Testis (tissue), 3 donors: ENCODE data around the gene CARD10. TPM values are rescaled to one million over a fixed set of nuclear protein-coding genes. Genes with fewer than 3 reads are reported as not detected.
"Not testable (repeated sequence)": the region's sequence is repeated elsewhere in the genome, so short reads cannot be mapped to it uniquely, and the experiment has no call there.

ENCODE experiments used
- DNase-seq: peaks from one replicate; pipeline ENCODE4 v3.0.0-alpha.2; 2019
- H3K27ac ChIP-seq, 2 donors: fragments of 200-600 bp; sonication (generic); one replicate each; pipeline ENCODE4 v1.5.1; 2019
- H3K27me3 ChIP-seq: fragments of 200-600 bp; sonication (generic); one replicate; pipeline ENCODE4 v1.5.1; 2019
- H3K36me3 ChIP-seq: fragments of 200-600 bp; sonication (generic); one replicate; pipeline ENCODE4 v1.5.1; 2017; ENCODE audit warnings: low read depth; ENCODE audit errors: missing control alignments
- H3K4me1 ChIP-seq: fragments of 200-600 bp; sonication (generic); one replicate; pipeline ENCODE4 v1.5.1; 2019
- H3K4me3 ChIP-seq, 2 donors: fragments of 200-600 bp; sonication (generic); one replicate each; pipeline ENCODE4 v1.5.1; 2017 to 2019
- H3K9me3 ChIP-seq: fragments of 200-600 bp; sonication (generic); one replicate; pipeline ENCODE4 v1.5.1; 2017
- POLR2A ChIP-seq: fragments of 450-650 bp; IDR thresholded peaks from one replicate; pipeline ENCODE4 v1.6.1; 2017; ENCODE audit warnings: antibody characterized with exemption, mild to moderate bottlenecking, moderate library complexity
- WGBS, 2 donors: methylation state at CpG; one replicate each; pipeline ENCODE4 v1.1.5; 2018; 5-methylcytosine and 5-hydroxymethylcytosine counted together
- intact Hi-C: fragments of 100-400 bp; cut with DNase I; formaldehyde crosslinking; loops from one replicate; pipeline ENCODE4 v1.15.1; 2023; ENCODE audit warnings: low total_unique reads
- polyA plus RNA-seq: library from polyadenylated mRNA; stranded (reverse); fragments of 350-450 nt; fragmentation: Illumina TruSeq; extraction: RNeasy Lipid Tissue Mini Kit (QIAGEN cat#74804); gene quantifications from one replicate; pipeline ENCODE4 v1.2.3, GENCODE V29; 2014; ENCODE audit warnings: low read depth, low replicate concordance; ENCODE audit not compliant: insufficient read depth
- total RNA-seq, 2 donors: library from RNA; depleted of rRNA; stranded (reverse); fragments of >200 nt; gene quantifications; one replicate each; pipeline ENCODE4 v1.2.3, GENCODE V29; 2016
- TF ChIP-seq, protein P1 (sequence below), 3 experiments: fragments of 450-650 bp in 2 of 3; fragments of 200-600 bp in 1 of 3; sonication (generic) in 1 of 3; IDR thresholded peaks; one replicate each; pipeline ENCODE4 v1.5.1; 2016 to 2019; ENCODE audit warnings: antibody characterized with exemption in 3 of 3, mild to moderate bottlenecking in 2 of 3, moderate library complexity in 1 of 3

CARD10 gene
- total and polyA plus RNA-seq, 3 donors from 2014 or later = 42.6 to 113 (median 89.8) TPM

DNA sequence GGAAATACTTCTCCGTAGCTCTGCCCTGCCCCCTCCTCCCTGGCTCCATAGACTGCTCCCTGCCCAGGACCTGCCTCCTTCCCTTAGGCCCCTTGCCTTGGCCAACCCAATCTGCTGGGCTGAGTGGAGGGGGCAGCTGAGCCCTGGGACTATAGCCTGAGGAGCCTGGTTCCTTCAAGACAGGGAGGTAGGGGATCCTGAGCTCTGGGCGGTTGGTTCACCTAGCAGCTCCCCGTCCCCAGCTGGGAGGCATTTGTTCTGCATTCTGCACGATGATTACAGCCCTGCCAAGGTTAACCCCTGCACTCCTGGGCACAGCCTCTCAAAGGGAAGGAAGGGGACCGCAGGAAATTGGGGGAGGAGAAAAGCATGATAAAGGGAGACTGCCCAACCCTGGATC is 37.5 kb upstream of the CARD10 start:
- Histone ChIP-seq H3K27me3 (no peaks in the 10 kb centered on the region), H3K4me3 (no peak overlapping the region), H3K27ac (no peak overlapping the region), H3K36me3 (no peaks in the 10 kb centered on the region), H3K4me1 (peaks cover 16% of the 10 kb centered on the region), H3K9me3 (no peaks in the 10 kb centered on the region)
- DNase-seq = no peak
- intact Hi-C loops = no loop called here
- no peak for TF ChIP-seq POLR2A
- TF ChIP-seq, protein P1, sequence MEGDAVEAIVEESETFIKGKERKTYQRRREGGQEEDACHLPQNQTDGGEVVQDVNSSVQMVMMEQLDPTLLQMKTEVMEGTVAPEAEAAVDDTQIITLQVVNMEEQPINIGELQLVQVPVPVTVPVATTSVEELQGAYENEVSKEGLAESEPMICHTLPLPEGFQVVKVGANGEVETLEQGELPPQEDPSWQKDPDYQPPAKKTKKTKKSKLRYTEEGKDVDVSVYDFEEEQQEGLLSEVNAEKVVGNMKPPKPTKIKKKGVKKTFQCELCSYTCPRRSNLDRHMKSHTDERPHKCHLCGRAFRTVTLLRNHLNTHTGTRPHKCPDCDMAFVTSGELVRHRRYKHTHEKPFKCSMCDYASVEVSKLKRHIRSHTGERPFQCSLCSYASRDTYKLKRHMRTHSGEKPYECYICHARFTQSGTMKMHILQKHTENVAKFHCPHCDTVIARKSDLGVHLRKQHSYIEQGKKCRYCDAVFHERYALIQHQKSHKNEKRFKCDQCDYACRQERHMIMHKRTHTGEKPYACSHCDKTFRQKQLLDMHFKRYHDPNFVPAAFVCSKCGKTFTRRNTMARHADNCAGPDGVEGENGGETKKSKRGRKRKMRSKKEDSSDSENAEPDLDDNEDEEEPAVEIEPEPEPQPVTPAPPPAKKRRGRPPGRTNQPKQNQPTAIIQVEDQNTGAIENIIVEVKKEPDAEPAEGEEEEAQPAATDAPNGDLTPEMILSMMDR (IDR thresholded peaks at IDR 0.05) = no peak
- 22 to 24% methylated on average over 5 of the region's 5 CpGs for WGBS, 2 donors

DNA sequence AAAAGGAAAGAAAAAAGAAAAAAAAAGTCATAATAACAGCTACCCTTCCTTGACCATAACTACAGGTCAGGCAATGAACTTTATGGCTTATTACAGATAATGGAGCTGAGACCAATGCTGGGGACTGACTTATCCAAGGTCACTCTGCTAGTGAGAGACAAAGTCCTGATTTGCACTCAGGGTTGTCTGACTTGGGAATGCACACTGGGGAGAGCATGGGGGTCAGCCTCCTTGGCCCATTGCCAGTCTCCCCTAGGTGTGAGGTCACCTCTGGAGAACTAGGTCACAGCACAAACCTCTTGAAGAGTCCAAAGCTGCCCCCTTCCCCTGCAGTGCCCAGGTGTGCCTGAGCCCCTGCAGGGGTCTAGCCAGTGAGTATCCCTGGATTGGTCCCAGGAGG is 35.8 kb upstream of the CARD10 start:
- no peaks in the 10 kb centered on the region for H3K27me3 ChIP-seq
- intact Hi-C loops = no loop called here
- no peak overlapping the region for H3K27ac ChIP-seq
- no peaks in the 10 kb centered on the region for H3K36me3 ChIP-seq
- H3K4me1 ChIP-seq = peaks cover 17% of the 10 kb centered on the region
- no peak overlapping the region for H3K4me3 ChIP-seq
- no peaks in the 10 kb centered on the region for H3K9me3 ChIP-seq
- DNase-seq = no peak
- TF ChIP-seq POLR2A = no peak

DNA sequence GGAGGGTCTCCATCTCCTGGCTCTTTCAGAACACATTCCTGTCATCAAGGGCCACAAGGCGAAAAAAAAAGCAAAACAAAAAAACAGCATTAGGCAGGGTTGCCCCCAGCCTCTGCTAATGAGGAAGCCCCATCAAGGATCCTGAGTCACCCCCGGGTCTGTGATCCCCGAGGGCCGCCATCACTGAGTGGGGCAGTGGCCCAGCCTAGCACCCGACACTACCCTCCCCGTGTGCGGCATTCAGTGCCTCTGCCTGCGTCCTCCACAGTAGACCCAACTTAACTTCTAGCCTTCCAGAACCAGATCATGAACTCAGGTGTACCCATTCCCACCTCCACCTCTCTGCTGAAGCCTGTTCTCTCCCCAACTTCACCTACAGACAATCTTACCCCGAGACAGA is 34.5 kb upstream of the CARD10 start:
- intact Hi-C loops = no loop called here
- Histone ChIP-seq H3K36me3 (no peaks in the 10 kb centered on the region), H3K27me3 (no peaks in the 10 kb centered on the region), H3K9me3 (no peaks in the 10 kb centered on the region), H3K4me1 (peaks cover 19% of the 10 kb centered on the region), H3K4me3 (no peak overlapping the region), H3K27ac (no peak overlapping the region)
- DNase-seq = no peak
- TF ChIP-seq, protein P1 (IDR thresholded peaks at IDR 0.05) = no peak
- TF ChIP-seq POLR2A = no peak
- WGBS, 2 donors = 94 to 96% methylated on average over 9 of the region's 9 CpGs

DNA sequence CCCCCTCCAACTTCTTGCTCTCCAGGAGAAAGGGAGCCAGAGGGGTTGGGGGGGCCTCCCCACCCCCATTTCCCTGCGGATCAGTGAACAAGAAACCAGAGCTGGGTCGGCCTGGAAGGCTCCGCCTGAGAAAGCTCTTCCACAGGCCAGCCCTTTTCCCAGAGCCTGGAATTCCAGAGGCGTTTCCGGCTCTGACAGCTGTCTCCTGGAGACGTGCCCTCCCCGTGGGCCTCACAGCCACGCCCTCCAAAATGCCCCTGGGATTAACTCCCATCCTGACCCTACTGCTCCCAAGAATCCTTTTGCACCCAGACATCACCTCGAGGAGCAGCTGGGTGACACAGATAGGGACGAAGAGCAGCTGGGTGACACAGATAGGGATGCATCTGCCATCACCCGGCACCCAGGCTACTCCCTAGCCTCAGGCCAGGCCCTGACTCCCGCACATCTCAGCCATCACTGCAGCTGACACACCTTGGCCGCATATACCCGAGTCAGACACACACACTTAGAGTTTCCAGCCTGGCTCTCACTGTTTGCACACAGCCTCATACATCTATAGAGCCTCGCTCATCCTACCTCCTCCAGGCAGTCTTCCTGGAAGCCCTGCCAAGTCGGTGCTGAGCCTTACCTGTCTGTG is 33.4 kb upstream of the CARD10 start:
- Histone ChIP-seq H3K36me3 (no peaks in the 10 kb centered on the region), H3K4me3 (no peak overlapping the region), H3K9me3 (no peaks in the 10 kb centered on the region), H3K27me3 (no peaks in the 10 kb centered on the region), H3K27ac (peak overlapping the region; percentile 37 to 72), H3K4me1 (peaks cover 20% of the 10 kb centered on the region)
- TF ChIP-seq, protein P1 (IDR thresholded peaks at IDR 0.05) = no peak
- no peak for TF ChIP-seq POLR2A
- DNase-seq = peak; percentile 49
- intact Hi-C loops = no loop called here
- WGBS, 2 donors = 54 to 60% methylated on average over 11 to 16 of the region's 16 CpGs

DNA sequence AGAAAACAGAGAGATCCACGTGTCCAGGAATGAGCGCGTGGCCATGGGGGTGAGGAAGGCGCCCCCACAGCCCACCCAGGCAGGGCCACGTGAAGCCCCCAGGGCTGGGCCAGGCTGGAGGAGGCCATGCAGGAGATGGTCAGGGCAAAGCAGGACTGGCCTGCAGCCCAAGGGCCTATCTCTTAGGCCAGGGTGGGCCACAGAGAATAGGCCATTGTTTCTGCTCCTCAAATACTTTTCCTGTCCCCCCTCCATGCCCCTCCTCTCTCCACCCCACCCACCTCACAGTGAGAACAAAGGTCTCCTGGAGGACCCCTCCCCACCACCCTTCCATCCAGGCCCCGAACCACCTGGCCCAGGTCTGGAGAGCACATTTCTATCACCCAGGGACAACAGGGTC is 32.8 kb upstream of the CARD10 start:
- WGBS, 2 donors = 53 to 58% methylated on average over 3 to 6 of the region's 6 CpGs
- intact Hi-C loops = no loop called here
- TF ChIP-seq, protein P1 (IDR thresholded peaks at IDR 0.05) = no peak
- TF ChIP-seq POLR2A = no peak
- H3K27ac ChIP-seq = peak overlapping the region; percentile 37 to 72
- H3K36me3 ChIP-seq = no peaks in the 10 kb centered on the region
- peaks cover 26% of the 10 kb centered on the region for H3K4me1 ChIP-seq
- no peak for DNase-seq
- H3K27me3 ChIP-seq = no peaks in the 10 kb centered on the region
- H3K9me3 ChIP-seq = no peaks in the 10 kb centered on the region
- no peak overlapping the region for H3K4me3 ChIP-seq

DNA sequence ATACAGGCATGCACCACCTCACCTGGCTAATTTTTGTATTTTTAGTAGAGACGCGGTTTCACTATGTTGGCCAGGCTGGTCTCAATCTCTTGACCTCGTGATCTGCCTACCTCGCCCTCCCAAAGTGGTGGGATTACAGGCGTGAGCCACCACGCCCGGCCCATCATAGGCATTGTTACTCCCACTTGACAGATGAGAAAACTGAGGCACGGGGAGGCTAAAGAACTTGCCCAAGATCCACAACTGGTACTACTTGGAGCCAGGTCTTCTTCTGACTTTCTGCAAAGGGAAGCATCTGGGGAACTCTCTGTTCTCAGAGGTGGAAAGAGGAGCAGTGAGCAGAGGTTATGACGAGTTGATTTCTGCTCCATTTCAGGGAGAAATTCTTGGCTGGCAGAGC is 31.7 kb upstream of the CARD10 start:
- WGBS, 2 donors = 82 to 91% methylated on average over 9 of the region's 9 CpGs
- H3K36me3 ChIP-seq, intact Hi-C loops, H3K4me3 ChIP-seq, H3K27ac ChIP-seq, H3K9me3 ChIP-seq, DNase-seq, H3K27me3 ChIP-seq: not testable (repeated sequence)
- H3K4me1 ChIP-seq = peaks cover 36% of the 10 kb centered on the region
